H1 (cell line): ENCODE measurements around the gene ZMAT5. TPM values are rescaled to one million over a fixed set of nuclear protein-coding genes. Genes with fewer than 3 reads are reported as not detected.

Source experiments
- CTCF ChIA-PET: fragments of 300-600 bp; sonication (Branson Sonifier 250); formaldehyde crosslinking; loops from one replicate; lab custom pipeline; 2021; ENCODE audit not compliant: partially characterized antibody; lab: Charles Lee
- POLR2A ChIA-PET: fragments of 300-600 bp; sonication (Branson Sonifier 250); formaldehyde crosslinking; loops from one replicate; lab custom pipeline; 2021; ENCODE audit warnings: inconsistent platforms; ENCODE audit not compliant: partially characterized antibody; lab: Charles Lee
- DNase-seq, 2 experiments: peaks; one replicate each; pipeline versions ENCODE4 v3.0.0 to v3.0.0-alpha.2; 2010 to 2022; ENCODE audit warnings: low spot score in 2 of 2, low read depth in 1 of 2, mixed read lengths in 1 of 2
- FAIRE-seq: peaks from 2 replicates; lab custom pipeline; 2011; peaks lifted over from hg19 to GRCh38; lab: Jason Lieb, UNC
- H2AFZ ChIP-seq: 2 replicates; pipeline ENCODE4 v1.8.1; 2012; ENCODE audit warnings: low read length, inconsistent platforms
- H2AK5ac ChIP-seq: 2 replicates; pipeline ENCODE4 v1.6.1; 2013; ENCODE audit warnings: low read depth, low read length
- H2BK120ac ChIP-seq: replicated peaks from 2 replicates; pipeline ENCODE3; 2013; ENCODE audit warnings: low read depth, low read length, inconsistent platforms
- H2BK12ac ChIP-seq: 2 replicates; pipeline ENCODE4 v1.6.1; 2013; ENCODE audit warnings: low read depth, low read length
- H2BK15ac ChIP-seq: 2 replicates; pipeline ENCODE4 v1.6.1; 2013; ENCODE audit warnings: low read length
- H2BK20ac ChIP-seq: 2 replicates; pipeline ENCODE4 v1.6.1; 2013; ENCODE audit warnings: low read length
- H2BK5ac ChIP-seq: 2 replicates; pipeline ENCODE4 v1.6.1; 2013; ENCODE audit warnings: low read depth, low read length
- H3K14ac ChIP-seq: 2 replicates; pipeline ENCODE4 v1.6.1; 2013; ENCODE audit warnings: inconsistent platforms; ENCODE audit not compliant: insufficient read length
- H3K18ac ChIP-seq: 2 replicates; pipeline ENCODE4 v1.6.1; 2013; ENCODE audit warnings: low read length; ENCODE audit errors: extremely low read depth
- H3K23ac ChIP-seq: 2 replicates; pipeline ENCODE4 v1.6.1; 2013; ENCODE audit warnings: inconsistent platforms; ENCODE audit not compliant: insufficient read length
- H3K23me2 ChIP-seq: 2 replicates; pipeline ENCODE4 v1.6.1; 2013; ENCODE audit warnings: low read depth, low read length
- H3K27ac ChIP-seq: 2 replicates; pipeline ENCODE4 v1.6.1; 2011; ENCODE audit warnings: low read depth, low read length, inconsistent platforms
- H3K27me3 ChIP-seq, 4 experiments: replicated peaks in 1 of 4; 1 replicate in 1 of 4; 2 replicates in 3 of 4; pipeline versions ENCODE4 v1.6.1 to v1.8.1; 2011 to 2013; ENCODE audit warnings: low read length in 3 of 4, mild to moderate bottlenecking in 3 of 4, inconsistent platforms in 2 of 4, mixed read lengths in 2 of 4, moderate library complexity in 1 of 4; ENCODE audit not compliant: control insufficient read depth in 3 of 4, insufficient read depth in 3 of 4; ENCODE audit errors: extremely low read depth in 1 of 4
- H3K36me3 ChIP-seq, 4 experiments: 2 replicates each; pipeline versions ENCODE4 v1.6.1 to v1.8.1; 2011 to 2013; ENCODE audit warnings: mild to moderate bottlenecking in 4 of 4, low read length in 3 of 4, moderate library complexity in 2 of 4, control low read depth in 1 of 4, inconsistent platforms in 1 of 4; ENCODE audit not compliant: insufficient read depth in 4 of 4, control insufficient read depth in 2 of 4
- H3K4ac ChIP-seq: replicated peaks from 2 replicates; pipeline ENCODE3; 2013; ENCODE audit warnings: low read length, low read depth, mixed read lengths, inconsistent platforms; ENCODE audit not compliant: insufficient read length
- H3K4me1 ChIP-seq, 4 experiments: replicated peaks in 1 of 4; 1 replicate in 1 of 4; 2 replicates in 3 of 4; pipeline versions ENCODE4 v1.6.1 to v1.8.1; 2011 to 2013; ENCODE audit warnings: low read length in 3 of 4, inconsistent platforms in 2 of 4, mixed read lengths in 1 of 4; ENCODE audit not compliant: insufficient read depth in 4 of 4, control insufficient read depth in 3 of 4
- H3K4me2 ChIP-seq, 2 experiments: 2 replicates each; pipeline versions ENCODE4 v1.6.1 to v1.8.1; 2011 to 2013; ENCODE audit warnings: low read depth in 2 of 2, low read length in 2 of 2, control low read depth in 1 of 2, inconsistent platforms in 1 of 2, mild to moderate bottlenecking in 1 of 2; ENCODE audit not compliant: insufficient read depth in 1 of 2
- H3K4me3 ChIP-seq, 4 experiments: fragments of 200-600, 300-600 bp in 1 of 4; sonication (generic), shearing (Covaris generic), sonication (Bioruptor Twin) in 1 of 4; 2 replicates each; pipeline versions ENCODE4 v1.5.1 to v1.8.1; 2011 to 2016; ENCODE audit warnings: low read length in 4 of 4, low read depth in 3 of 4, control low read depth in 2 of 4, inconsistent platforms in 2 of 4, mild to moderate bottlenecking in 2 of 4, mixed read lengths in 1 of 4, moderate library complexity in 1 of 4; ENCODE audit not compliant: insufficient read depth in 2 of 4; ENCODE audit errors: extremely low read depth in 1 of 4
- H3K56ac ChIP-seq: replicated peaks from 2 replicates; pipeline ENCODE3; 2013; ENCODE audit warnings: low read depth, mild to moderate bottlenecking, mixed read lengths, low read length, inconsistent platforms; ENCODE audit not compliant: insufficient read length
- H3K79me1 ChIP-seq: 2 replicates; pipeline ENCODE4 v1.6.1; 2013; ENCODE audit warnings: low read depth, low read length, control low read depth
- H3K79me2 ChIP-seq, 2 experiments: 2 replicates each; pipeline versions ENCODE4 v1.6.1 to v1.8.1; 2012 to 2013; ENCODE audit warnings: low read length in 2 of 2, mild to moderate bottlenecking in 2 of 2, inconsistent platforms in 1 of 2; ENCODE audit not compliant: insufficient read depth in 2 of 2, control insufficient read depth in 1 of 2
- H3K9ac ChIP-seq, 4 experiments: replicated peaks in 1 of 4; 1 replicate in 1 of 4; 2 replicates in 3 of 4; pipeline versions ENCODE4 v1.6.1 to v1.8.1; 2011 to 2013; ENCODE audit warnings: low read depth in 3 of 4, low read length in 3 of 4, control low read depth in 2 of 4, mild to moderate bottlenecking in 2 of 4, moderate library complexity in 2 of 4, inconsistent platforms in 1 of 4; ENCODE audit errors: extremely low read depth in 1 of 4
- H3K9me3 ChIP-seq, 2 experiments: 2 replicates each; pipeline versions ENCODE4 v1.6.1 to v1.8.1; 2012 to 2013; ENCODE audit warnings: mild to moderate bottlenecking in 2 of 2, moderate library complexity in 2 of 2, control low read depth in 1 of 2, inconsistent platforms in 1 of 2, low read depth in 1 of 2, low read length in 1 of 2, mixed read lengths in 1 of 2; ENCODE audit not compliant: insufficient read depth in 2 of 2
- H4K20me1 ChIP-seq, 2 experiments: replicated peaks in 1 of 2; 2 replicates each; pipeline versions ENCODE3 to v1.8.1; 2011 to 2013; ENCODE audit warnings: inconsistent platforms in 2 of 2, low read length in 2 of 2, mild to moderate bottlenecking in 1 of 2; ENCODE audit not compliant: insufficient read depth in 2 of 2, control insufficient read depth in 1 of 2
- H4K5ac ChIP-seq: 2 replicates; pipeline ENCODE4 v1.6.1; 2013; ENCODE audit warnings: low read length, low read depth, mixed read lengths, inconsistent platforms; ENCODE audit not compliant: insufficient read length
- H4K8ac ChIP-seq: 2 replicates; pipeline ENCODE4 v1.8.0; 2013; ENCODE audit warnings: mild to moderate bottlenecking, moderate library complexity, low read length, inconsistent platforms; ENCODE audit not compliant: insufficient read depth; ENCODE audit errors: extremely low read depth
- H4K91ac ChIP-seq: replicated peaks from 2 replicates; pipeline ENCODE3; 2013; ENCODE audit warnings: low read length, mixed read lengths, inconsistent platforms; ENCODE audit not compliant: insufficient read length
- BACH1 ChIP-seq: IDR thresholded peaks from 2 replicates; pipeline ENCODE4 v1.6.1; 2012; ENCODE audit warnings: low read length, improper control_type of control experiment
- HDAC2 ChIP-seq, 2 experiments: fragments of 300-600 bp in 1 of 2; sonication (generic) in 1 of 2; IDR thresholded peaks; 2 replicates each; pipeline ENCODE4 v1.6.1; 2011 to 2012; ENCODE audit warnings: low read depth in 2 of 2, low read length in 2 of 2, mild to moderate bottlenecking in 2 of 2, moderate library complexity in 2 of 2, borderline replicate concordance in 1 of 2, inconsistent platforms in 1 of 2
- KDM1A ChIP-seq: fragments of 200-600, 300-600 bp; sonication (generic); IDR thresholded peaks from 2 replicates; pipeline ENCODE4 v1.7.1; 2016; ENCODE audit warnings: mild to moderate bottlenecking, low read length, borderline replicate concordance
- MAX ChIP-seq: IDR thresholded peaks from 2 replicates; pipeline ENCODE4 v1.6.1; 2012; ENCODE audit warnings: inconsistent platforms
- POLR2A ChIP-seq, 2 experiments: IDR thresholded peaks; 1 replicate in 1 of 2; 2 replicates in 1 of 2; pipeline ENCODE4 v1.6.1; 2011; ENCODE audit warnings: low read depth in 2 of 2, low read length in 2 of 2, mild to moderate bottlenecking in 2 of 2; ENCODE audit errors: control extremely low read depth in 1 of 2
- RXRA ChIP-seq: IDR thresholded peaks from 2 replicates; pipeline ENCODE4 v1.6.1; 2011; ENCODE audit warnings: low read depth, mild to moderate bottlenecking, low read length, moderate library complexity; ENCODE audit not compliant: insufficient read depth
- SP1 ChIP-seq: IDR thresholded peaks from 2 replicates; pipeline ENCODE4 v1.6.1; 2011; ENCODE audit warnings: low read depth, low read length
- WGBS, 2 experiments: shearing (Covaris generic) in 1 of 2; methylation state at CpG; one replicate each; pipeline versions ENCODE4 v1.1.6 to v1.1.7; 2013 to 2015; ENCODE audit warnings: low lambda C conversion rate in 2 of 2, mixed read lengths in 2 of 2, inconsistent platforms in 1 of 2, low coverage in 1 of 2, missing lambda C conversion rate in 1 of 2; ENCODE audit not compliant: insufficient replicate concordance in 2 of 2, insufficient coverage in 1 of 2, insufficient read length in 1 of 2; ENCODE audit errors: extremely low coverage in 1 of 2, missing lambda C conversion rate in 1 of 2; 5-methylcytosine and 5-hydroxymethylcytosine counted together
- polyA plus RNA-seq, 7 experiments: library from polyadenylated mRNA; depleted of rRNA in 3 of 7; stranded (reverse) in 5 of 7; unstranded in 2 of 7; fragments of >200 nt in 5 of 7; fragments of 200-250 nt in 2 of 7; gene quantifications; 1 replicate in 5 of 7; 2 replicates in 1 of 7; 4 replicates in 1 of 7; pipeline versions ENCODE4 v1.2.1 to v1.2.3, GENCODE V29; 2011 to 2013; ENCODE audit warnings: missing spikeins in 2 of 7, mixed read lengths in 2 of 7
- total RNA-seq: library from RNA; stranded (reverse); fragmentation: NEBNext Ultra II Directional; extraction: Animal tissue kit (Norgen Biotek cat#: 25700); gene quantifications from 2 replicates; pipeline ENCODE4 v1.2.1, GENCODE V29; 2021

Gene ZMAT5
- total and polyA plus RNA-seq, 2 of the 8 experiments (the other 6 are each of a cell fraction or from before 2014, with no cell fraction given): 14.0 to 38.3 TPM

- 82% methylated on average over 7 of the region's 7 CpGs; no CpG with 5 or more reads in 1 of the 2 experiments for WGBS, 2 experiments
Measured at GRCh38 chr22:29726106-29726505, 40.7 kb downstream of the ZMAT5 start.

More at GRCh38 chr22:29726106-29726505, 40.7 kb downstream of the ZMAT5 start:
- no peak overlapping the region for H2BK5ac ChIP-seq
- ChIA-PET POLR2A (no interaction called here), CTCF (interaction anchor here (0.6 to 4.8 kb wide), 10 partner anchors 11 to 308 kb away, joined by 3 to 22 read pairs (median 4); no protein-coding TSS in a partner anchor)
- H2BK12ac ChIP-seq: 0 out of 2 replicates have a peak overlapping the region, but pooled peaks have one; percentile 50
- no peak overlapping the region for H2BK20ac ChIP-seq
- TF ChIP-seq HDAC2 (IDR thresholded peaks at IDR 0.05; ENCODE audit: borderline replicate concordance in 1 of 2, low read depth in 2 of 2, low read length in 2 of 2) (no peak), BACH1 (no peak), RXRA (no peak), MAX (no peak), POLR2A (IDR thresholded peaks at IDR 0.05; ENCODE audit: control extremely low read depth in 1 of 2, low read depth in 2 of 2, low read length in 2 of 2) (no peak), KDM1A (no peak), SP1 (no peak)
- H3K79me1 ChIP-seq: no peaks in the 10 kb centered on the region
- H2BK120ac ChIP-seq: no peak overlapping the region
- no peak overlapping the region for H3K23ac ChIP-seq
- peaks cover 1 to 3% of the 10 kb centered on the region in 2 experiments for H4K20me1 ChIP-seq
- H2AFZ ChIP-seq: no peak overlapping the region
- no peak overlapping the region for H4K91ac ChIP-seq
- no peaks in the 10 kb centered on the region for H3K79me2 ChIP-seq
- H2BK15ac ChIP-seq: no peak overlapping the region
- H3K4me3 ChIP-seq: no peak overlapping the region
- no peak overlapping the region; a peak in 1 of 7 replicates for H3K9ac ChIP-seq
- no peak overlapping the region for H4K8ac ChIP-seq
- no peaks in the 10 kb centered on the region for H3K23me2 ChIP-seq
- peaks cover 4 to 18% (median 11%) of the 10 kb centered on the region in 4 experiments; a peak in 6 of 7 replicates for H3K27me3 ChIP-seq
- H3K4me1 ChIP-seq: peaks cover 0 to 12% (median 4%) of the 10 kb centered on the region in 4 experiments; a peak in 6 of 7 replicates
- no peaks in the 10 kb centered on the region for H3K9me3 ChIP-seq
- DNase-seq (no peak), FAIRE-seq (no peak)
- H3K18ac ChIP-seq: no peak overlapping the region
- no peak overlapping the region for H3K14ac ChIP-seq
- no peak overlapping the region for H3K56ac ChIP-seq
- no peak overlapping the region for H4K5ac ChIP-seq
- H2AK5ac ChIP-seq: no peak overlapping the region
- no peak overlapping the region for H3K4me2 ChIP-seq
- H3K27ac ChIP-seq: no peak overlapping the region
- no peaks in the 10 kb centered on the region for H3K36me3 ChIP-seq
- H3K4ac ChIP-seq: no peak overlapping the region
